ENCODE results near the gene MLXIPL.
"Not testable (repeated sequence)": the region's sequence is repeated elsewhere in the genome, so short reads cannot be mapped to it uniquely, and the experiment has no call there.

Gene MLXIPL

DNA sequence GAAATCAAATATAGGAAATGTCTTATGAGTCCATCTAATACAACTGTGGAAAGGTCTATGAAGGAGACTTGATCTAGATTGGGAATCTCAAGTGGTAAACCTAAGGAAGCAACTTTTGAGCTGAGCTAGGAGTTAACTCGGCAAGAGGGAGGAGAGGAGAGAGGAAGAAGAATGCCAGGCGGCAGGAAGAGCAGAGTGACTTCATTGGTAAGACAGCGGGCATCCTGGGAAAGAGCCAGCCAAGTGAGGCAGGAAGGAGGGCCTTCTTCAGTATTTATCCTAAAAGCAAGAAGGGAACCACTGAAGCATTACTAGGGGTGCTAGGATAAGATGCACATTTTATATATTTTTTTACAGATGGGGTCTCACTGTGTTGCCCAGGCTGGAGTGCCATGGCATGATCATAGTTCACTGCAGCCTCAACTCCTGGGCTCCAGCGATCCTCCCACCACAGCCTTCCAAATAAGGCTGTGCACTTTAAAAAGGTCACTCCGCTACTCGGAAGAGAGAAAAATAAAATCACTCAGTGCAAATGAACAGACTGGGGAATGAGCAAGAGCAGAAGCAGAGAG, 68.8 kb downstream of the MLXIPL start:
- DNase-seq (ENCODE audit: low read depth in 2 of 3, low spot score in 1 of 3), result no peak

DNA sequence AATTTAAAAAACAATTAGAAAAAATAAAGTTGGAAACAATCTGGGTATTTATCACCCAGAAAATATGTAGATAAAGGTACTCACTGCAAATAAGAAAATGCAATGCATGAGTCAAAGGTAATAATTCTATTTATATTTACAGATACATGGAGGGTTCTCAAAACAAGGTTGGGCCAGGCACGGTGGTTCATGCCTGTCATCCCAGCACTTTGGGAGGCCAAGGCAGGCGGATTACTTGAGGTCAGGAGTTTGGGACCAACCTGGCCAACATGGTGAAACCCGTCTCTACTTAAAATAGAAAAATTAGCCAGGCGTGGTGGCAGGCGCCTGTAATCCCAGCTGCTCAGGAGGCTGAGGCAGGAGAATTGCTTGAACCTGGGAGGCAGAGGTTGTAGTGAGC, 74.2 kb downstream of the MLXIPL start:
- not testable (repeated sequence) for DNase-seq (ENCODE audit: low read depth in 2 of 3, low spot score in 1 of 3)

DNA sequence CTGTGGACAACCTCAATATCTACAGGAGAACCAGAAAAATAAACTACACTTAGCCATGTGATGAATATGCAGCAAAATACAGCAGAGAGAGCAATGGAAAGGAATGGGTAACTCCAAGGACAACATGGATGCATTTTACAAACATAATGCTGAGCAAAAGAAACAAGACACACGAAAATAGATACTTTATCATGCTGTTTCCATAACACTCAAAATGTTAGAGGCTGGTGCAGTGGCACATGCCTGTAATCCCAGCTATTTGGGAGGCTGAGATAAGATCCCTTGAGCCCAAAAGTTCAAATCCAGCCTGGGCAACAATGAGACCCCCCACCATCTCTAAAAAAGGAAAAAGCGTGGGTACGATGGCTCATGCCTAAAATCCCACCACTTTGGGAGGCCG, 75.1 kb downstream of the MLXIPL start:
- DNase-seq (ENCODE audit: low read depth in 2 of 3, low spot score in 1 of 3), result no peak

DNA sequence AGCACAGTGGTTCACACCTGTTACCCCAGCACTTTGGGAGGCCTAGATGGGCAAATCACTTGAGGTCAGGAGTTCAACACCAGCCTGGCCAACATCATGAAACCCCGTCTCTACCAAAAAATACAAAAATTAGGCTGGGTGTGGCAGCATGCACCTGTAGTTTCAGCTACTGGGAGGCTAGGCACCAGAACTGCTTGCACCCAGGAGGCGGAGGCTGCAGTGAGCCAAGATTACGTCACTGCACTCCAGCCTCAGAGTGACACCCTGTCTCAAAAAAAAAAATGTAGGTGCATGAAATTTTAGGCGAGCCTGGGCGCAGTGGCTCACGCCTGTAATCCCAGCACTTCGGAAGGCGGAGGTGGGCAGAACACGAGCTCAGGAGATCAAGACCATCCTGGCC, 76.5 kb downstream of the MLXIPL start:
- no peak for DNase-seq (ENCODE audit: low read depth in 2 of 3, low spot score in 1 of 3)

DNA sequence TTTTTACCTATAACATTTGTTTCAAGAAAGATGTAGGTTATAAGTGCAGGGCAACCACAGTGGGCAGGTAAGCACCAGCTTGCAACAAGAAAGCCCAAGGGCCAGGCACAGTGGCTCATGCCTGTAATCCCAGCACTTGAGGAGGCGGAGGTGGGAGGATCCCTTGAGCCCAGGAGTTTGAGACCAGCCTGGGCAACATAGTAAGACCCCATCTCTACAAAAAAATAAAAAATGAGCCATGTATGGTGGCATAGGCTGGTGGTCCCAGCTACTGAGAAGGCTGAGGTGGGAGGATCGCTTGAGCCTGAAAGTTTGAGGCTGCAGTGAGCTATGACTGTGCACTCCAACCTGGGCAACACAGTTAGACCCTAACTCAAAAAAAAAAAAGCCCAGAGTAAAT, 79.6 kb downstream of the MLXIPL start:
- no peak for DNase-seq (ENCODE audit: low read depth in 2 of 3, low spot score in 1 of 3)
